ENCODE data around the gene HBA2.

DNA sequence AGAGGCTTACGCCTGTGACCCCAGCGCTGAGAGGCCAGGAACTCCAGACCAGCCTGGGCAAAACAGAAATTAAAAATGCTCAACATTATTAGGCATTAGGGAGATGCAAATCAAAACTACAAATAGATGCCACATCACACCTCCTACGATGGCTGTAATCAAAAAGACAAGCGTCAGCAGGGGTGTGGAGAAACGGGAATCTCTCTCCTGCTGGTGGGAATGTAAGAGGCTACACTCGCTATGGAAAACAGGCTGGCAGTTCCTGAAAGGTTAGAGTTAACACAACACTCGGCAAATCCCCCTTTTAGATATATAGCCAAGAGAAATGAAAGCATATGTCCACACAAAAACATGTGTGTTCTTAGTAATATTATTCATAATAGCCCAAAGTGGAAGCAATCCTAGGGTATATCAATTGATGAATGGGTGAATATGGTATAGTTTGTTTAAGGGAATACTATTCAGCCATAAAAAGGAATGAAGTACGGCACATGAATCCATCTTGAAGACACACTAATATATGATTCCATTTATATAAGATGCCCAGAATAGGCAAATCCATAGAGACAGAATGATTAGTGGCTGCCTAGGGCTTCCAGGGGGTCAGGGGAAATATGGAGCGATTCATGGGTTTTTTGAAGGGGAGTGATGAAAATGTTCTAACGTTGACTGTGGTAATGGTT, 32.4 kb upstream of the HBA2 start:
- no peak for TF ChIP-seq HDGF (IDR thresholded peaks at IDR 0.05)
- TF ChIP-seq JUN (IDR thresholded peaks at IDR 0.05; ENCODE audit: borderline replicate concordance, low read depth, low read length): no peak
- no peak for TF ChIP-seq JUN (CRISPR knock-in tag; IDR thresholded peaks at IDR 0.05; ENCODE audit: borderline replicate concordance)
- TF ChIP-seq, protein P1, sequence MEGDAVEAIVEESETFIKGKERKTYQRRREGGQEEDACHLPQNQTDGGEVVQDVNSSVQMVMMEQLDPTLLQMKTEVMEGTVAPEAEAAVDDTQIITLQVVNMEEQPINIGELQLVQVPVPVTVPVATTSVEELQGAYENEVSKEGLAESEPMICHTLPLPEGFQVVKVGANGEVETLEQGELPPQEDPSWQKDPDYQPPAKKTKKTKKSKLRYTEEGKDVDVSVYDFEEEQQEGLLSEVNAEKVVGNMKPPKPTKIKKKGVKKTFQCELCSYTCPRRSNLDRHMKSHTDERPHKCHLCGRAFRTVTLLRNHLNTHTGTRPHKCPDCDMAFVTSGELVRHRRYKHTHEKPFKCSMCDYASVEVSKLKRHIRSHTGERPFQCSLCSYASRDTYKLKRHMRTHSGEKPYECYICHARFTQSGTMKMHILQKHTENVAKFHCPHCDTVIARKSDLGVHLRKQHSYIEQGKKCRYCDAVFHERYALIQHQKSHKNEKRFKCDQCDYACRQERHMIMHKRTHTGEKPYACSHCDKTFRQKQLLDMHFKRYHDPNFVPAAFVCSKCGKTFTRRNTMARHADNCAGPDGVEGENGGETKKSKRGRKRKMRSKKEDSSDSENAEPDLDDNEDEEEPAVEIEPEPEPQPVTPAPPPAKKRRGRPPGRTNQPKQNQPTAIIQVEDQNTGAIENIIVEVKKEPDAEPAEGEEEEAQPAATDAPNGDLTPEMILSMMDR (IDR thresholded peaks at IDR 0.05 in 2 of 3, conservative IDR thresholded peaks at IDR 0.05 in 1 of 3; ENCODE audit: insufficient read depth in 2 of 3, low read depth in 1 of 3, low read length in 3 of 3): no peak
- TF ChIP-seq, protein P2, sequence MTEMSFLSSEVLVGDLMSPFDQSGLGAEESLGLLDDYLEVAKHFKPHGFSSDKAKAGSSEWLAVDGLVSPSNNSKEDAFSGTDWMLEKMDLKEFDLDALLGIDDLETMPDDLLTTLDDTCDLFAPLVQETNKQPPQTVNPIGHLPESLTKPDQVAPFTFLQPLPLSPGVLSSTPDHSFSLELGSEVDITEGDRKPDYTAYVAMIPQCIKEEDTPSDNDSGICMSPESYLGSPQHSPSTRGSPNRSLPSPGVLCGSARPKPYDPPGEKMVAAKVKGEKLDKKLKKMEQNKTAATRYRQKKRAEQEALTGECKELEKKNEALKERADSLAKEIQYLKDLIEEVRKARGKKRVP (CRISPR knock-in tag; IDR thresholded peaks at IDR 0.05): no peak
- TF ChIP-seq CREM (IDR thresholded peaks at IDR 0.05; ENCODE audit: low read depth): no peak
- TF ChIP-seq SREBF1 (IDR thresholded peaks at IDR 0.05; ENCODE audit: borderline replicate concordance, low read depth, low read length): no peak
- TF ChIP-seq SP1 (CRISPR knock-in tag; IDR thresholded peaks at IDR 0.05): no peak
